Common myeloid progenitor, CD34-positive (primary cell): ENCODE measurements around the gene SPART. TPM values are rescaled to one million over a fixed set of nuclear protein-coding genes. Genes with fewer than 3 reads are reported as not detected.

Source experiments
- CTCF ChIA-PET: fragments of 350-600 bp; sonication (Branson Sonifier 250); formaldehyde crosslinking; loops from one replicate; lab custom pipeline; 2021; ENCODE audit warnings: antibody characterized with exemption; lab: Charles Lee
- POLR2A ChIA-PET: fragments of 350-600 bp; sonication (Branson Sonifier 250); formaldehyde crosslinking; loops from one replicate; lab custom pipeline; 2021; ENCODE audit warnings: antibody characterized with exemption; lab: Charles Lee
- DNase-seq, 3 donors: peaks; one replicate each; pipeline versions ENCODE4 v3.0.0 to v3.0.0-alpha.2; 2013
- H3K27ac ChIP-seq, 2 experiments: 1 replicate in 1 of 2; 2 replicates in 1 of 2; pipeline ENCODE4 v1.7.0; 2013; ENCODE audit warnings: inconsistent platforms in 2 of 2, low read length in 2 of 2, mild to moderate bottlenecking in 2 of 2, low read depth in 1 of 2, moderate library complexity in 1 of 2; ENCODE audit not compliant: severe bottlenecking in 2 of 2, insufficient read depth in 1 of 2, poor library complexity in 1 of 2
- H3K27me3 ChIP-seq, 5 experiments: replicated peaks in 2 of 5; 1 replicate in 3 of 5; 2 replicates in 2 of 5; pipeline versions ENCODE4 v1.6.1 to v1.7.0; 2013; ENCODE audit warnings: low read length in 4 of 5, mild to moderate bottlenecking in 2 of 5, moderate library complexity in 2 of 5, inconsistent platforms in 1 of 5; ENCODE audit not compliant: insufficient read depth in 5 of 5, control insufficient read depth in 4 of 5
- H3K36me3 ChIP-seq, 4 experiments: 1 replicate in 2 of 4; 2 replicates in 2 of 4; pipeline versions ENCODE4 v1.6.1 to v1.7.0; 2013; ENCODE audit warnings: low read length in 3 of 4, control low read depth in 1 of 4, mild to moderate bottlenecking in 1 of 4; ENCODE audit not compliant: control insufficient read depth in 4 of 4, insufficient read depth in 4 of 4
- H3K4me1 ChIP-seq, 4 experiments: 1 replicate in 3 of 4; 2 replicates in 1 of 4; pipeline versions ENCODE4 v1.6.1 to v1.7.1; 2013; ENCODE audit warnings: low read length in 3 of 4, mild to moderate bottlenecking in 3 of 4, control low read depth in 1 of 4, inconsistent platforms in 1 of 4, moderate library complexity in 1 of 4; ENCODE audit not compliant: control insufficient read depth in 4 of 4, insufficient read depth in 4 of 4; ENCODE audit errors: control extremely low read depth in 1 of 4
- H3K4me3 ChIP-seq, 7 experiments: 1 replicate in 4 of 7; 2 replicates in 3 of 7; pipeline versions ENCODE4 v1.5.1 to v1.7.0; 2013; ENCODE audit warnings: mild to moderate bottlenecking in 7 of 7, low read length in 6 of 7, moderate library complexity in 6 of 7, inconsistent platforms in 2 of 7, low read depth in 2 of 7, control low read depth in 1 of 7; ENCODE audit not compliant: insufficient read depth in 4 of 7, control insufficient read depth in 1 of 7; ENCODE audit errors: extremely low read depth in 1 of 7
- H3K9me3 ChIP-seq, 5 experiments: 1 replicate in 4 of 5; 2 replicates in 1 of 5; pipeline versions ENCODE4 v1.6.1 to v1.7.1; 2013; ENCODE audit warnings: low read length in 4 of 5, mild to moderate bottlenecking in 2 of 5, inconsistent platforms in 1 of 5, low read depth in 1 of 5, moderate library complexity in 1 of 5; ENCODE audit not compliant: control insufficient read depth in 4 of 5, insufficient read depth in 2 of 5; ENCODE audit errors: control extremely low read depth in 1 of 5
- WGBS: methylation state at CpG from one replicate; pipeline ENCODE4 v1.1.5; 2013; ENCODE audit not compliant: insufficient coverage; 5-methylcytosine and 5-hydroxymethylcytosine counted together
- polyA plus RNA-seq: library from polyadenylated mRNA; unstranded; fragments of 120-200 nt; gene quantifications from one replicate; pipeline ENCODE4 v1.2.1, GENCODE V29; 2013

Gene SPART, protein sequence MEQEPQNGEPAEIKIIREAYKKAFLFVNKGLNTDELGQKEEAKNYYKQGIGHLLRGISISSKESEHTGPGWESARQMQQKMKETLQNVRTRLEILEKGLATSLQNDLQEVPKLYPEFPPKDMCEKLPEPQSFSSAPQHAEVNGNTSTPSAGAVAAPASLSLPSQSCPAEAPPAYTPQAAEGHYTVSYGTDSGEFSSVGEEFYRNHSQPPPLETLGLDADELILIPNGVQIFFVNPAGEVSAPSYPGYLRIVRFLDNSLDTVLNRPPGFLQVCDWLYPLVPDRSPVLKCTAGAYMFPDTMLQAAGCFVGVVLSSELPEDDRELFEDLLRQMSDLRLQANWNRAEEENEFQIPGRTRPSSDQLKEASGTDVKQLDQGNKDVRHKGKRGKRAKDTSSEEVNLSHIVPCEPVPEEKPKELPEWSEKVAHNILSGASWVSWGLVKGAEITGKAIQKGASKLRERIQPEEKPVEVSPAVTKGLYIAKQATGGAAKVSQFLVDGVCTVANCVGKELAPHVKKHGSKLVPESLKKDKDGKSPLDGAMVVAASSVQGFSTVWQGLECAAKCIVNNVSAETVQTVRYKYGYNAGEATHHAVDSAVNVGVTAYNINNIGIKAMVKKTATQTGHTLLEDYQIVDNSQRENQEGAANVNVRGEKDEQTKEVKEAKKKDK
- polyA plus RNA-seq, result 86.9 TPM

- WGBS, result under 1% methylated on average over 66 of the region's 86 CpGs
- Histone ChIP-seq H3K9me3 (no peaks in the 10 kb centered on the region), H3K4me3 (peak within 1 kb of the TSS; percentile 48 to 93 (median 86)), H3K4me1 (peaks cover 8 to 34% (median 19%) of the 10 kb centered on the region in 4 experiments), H3K27me3 (no peaks in the 10 kb centered on the region), H3K36me3 (peaks cover 0 to 2% (median 0%) of the 10 kb centered on the region in 4 experiments), H3K27ac (peak within 1 kb of the TSS; percentile 98 to 99)
- peak; percentile 91 to 94 (median 92) for DNase-seq
- ChIA-PET CTCF (interaction anchor here (0.6 to 2.9 kb wide), 17 partner anchors 9 to 636 kb away, joined by 3 to 16 read pairs (median 4); no protein-coding TSS in a partner anchor), POLR2A (interaction anchor here (1.0 kb wide), 1 partner anchor 49 kb away, joined by 3 read pairs; no protein-coding TSS in a partner anchor)
These were observed at the start of gene SPART for GRCh38 chr13:36346222-36347083. SPART (minus strand) TSS chr13:36346394; CDS start chr13:36335830, 10,564 bp downstream.

DNA sequence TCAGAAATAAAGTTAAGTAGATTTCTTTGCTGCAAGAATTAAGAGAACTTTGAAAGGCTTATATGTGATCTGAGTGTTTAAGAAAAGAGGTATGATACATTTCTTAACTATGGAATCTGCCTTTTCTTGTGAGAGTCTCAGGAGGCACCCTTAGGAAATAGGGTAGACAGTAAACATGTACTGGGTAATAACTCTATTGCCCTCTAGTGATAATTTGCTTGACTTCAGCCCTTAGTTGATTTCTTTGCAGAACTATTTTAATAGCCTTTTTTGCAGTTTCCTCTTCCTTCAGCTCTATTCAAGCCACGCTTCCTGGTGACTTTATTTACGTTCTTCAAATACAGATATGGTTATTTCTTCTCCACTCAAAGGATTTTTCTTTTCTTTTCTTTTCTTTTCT, 49.1 kb upstream of the SPART start:
- Histone ChIP-seq H3K27me3 (no peaks in the 10 kb centered on the region), H3K36me3 (no peaks in the 10 kb centered on the region), H3K27ac (no peak overlapping the region), H3K9me3 (peaks cover 0 to 3% (median 0%) of the 10 kb centered on the region in 5 experiments), H3K4me3 (peak overlapping the region in 1 of 7 experiments; percentile 23), H3K4me1 (peaks cover 0 to 3% (median 0%) of the 10 kb centered on the region in 4 experiments)
- 0% methylated on average over 2 of the region's 2 CpGs for WGBS
- POLR2A ChIA-PET, result interaction anchor here (0.7 kb wide), 1 partner anchor 48 kb away, joined by 3 read pairs; no protein-coding TSS in a partner anchor
- CTCF ChIA-PET, result interaction anchor here (0.8 to 1.9 kb wide), 11 partner anchors 11 to 588 kb away, joined by 3 to 8 read pairs (median 3); partner anchors contain the start of gene SPART
- peak; percentile 52 to 64 (median 61) for DNase-seq

- 90% methylated on average over 1 of the region's 1 CpG for WGBS
- no peaks in the 10 kb centered on the region for H3K27me3 ChIP-seq
- no peaks in the 10 kb centered on the region for H3K4me1 ChIP-seq
- no peaks in the 10 kb centered on the region for H3K9me3 ChIP-seq
- H3K36me3 ChIP-seq, result no peaks in the 10 kb centered on the region
- H3K4me3 ChIP-seq, result no peak overlapping the region
- no peak for DNase-seq
- POLR2A ChIA-PET, result no interaction called here
- CTCF ChIA-PET, result no interaction called here
- H3K27ac ChIP-seq, result no peak overlapping the region
These were observed 39.3 kb upstream of the SPART start for GRCh38 chr13:36385489-36385888.

- H3K36me3 ChIP-seq, result no peaks in the 10 kb centered on the region
- H3K27me3 ChIP-seq, result no peaks in the 10 kb centered on the region
- no peaks in the 10 kb centered on the region for H3K4me1 ChIP-seq
- H3K4me3 ChIP-seq, result no peak overlapping the region
- POLR2A ChIA-PET, result no interaction called here
- no peak for DNase-seq
- no peak overlapping the region for H3K27ac ChIP-seq
- H3K9me3 ChIP-seq, result no peaks in the 10 kb centered on the region
- 100% methylated on average over 1 of the region's 3 CpGs for WGBS
- CTCF ChIA-PET, result no interaction called here
These were observed 35.8 kb upstream of the SPART start for GRCh38 chr13:36382030-36382429.

- no peak overlapping the region for H3K27ac ChIP-seq
- no peak for DNase-seq
- no peaks in the 10 kb centered on the region for H3K36me3 ChIP-seq
- no peak overlapping the region for H3K4me3 ChIP-seq
- WGBS, result no CpG with 5 or more reads among the region's 1 CpG
- H3K27me3 ChIP-seq, result no peaks in the 10 kb centered on the region
- POLR2A ChIA-PET, result no interaction called here
- H3K9me3 ChIP-seq, result no peaks in the 10 kb centered on the region
- CTCF ChIA-PET, result interaction anchor here (0.6 to 1.3 kb wide), 3 partner anchors 13 to 725 kb away, joined by 3 to 5 read pairs (median 3); no protein-coding TSS in a partner anchor
- H3K4me1 ChIP-seq, result no peaks in the 10 kb centered on the region
These were observed 31.8 kb upstream of the SPART start for GRCh38 chr13:36377826-36378468.

DNA sequence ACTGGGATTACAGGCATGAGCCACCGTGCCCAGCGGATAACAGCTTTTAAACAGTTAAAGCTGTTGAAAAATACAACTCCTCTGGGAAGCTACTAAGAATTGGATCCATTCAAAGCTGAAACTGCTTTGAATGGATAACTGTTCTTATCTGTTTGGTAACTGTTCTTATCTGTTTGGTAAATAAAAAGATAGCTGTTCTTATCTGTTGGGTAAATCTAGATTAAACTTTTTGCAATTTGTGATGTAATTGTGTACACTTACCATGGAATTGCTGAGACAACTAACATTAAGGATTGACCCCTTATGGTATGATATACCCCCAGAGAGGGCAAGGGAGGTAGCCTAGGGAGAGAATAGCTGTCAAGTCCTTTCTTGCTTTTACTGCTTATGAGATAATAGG, 27.9 kb upstream of the SPART start:
- Histone ChIP-seq H3K27me3 (no peaks in the 10 kb centered on the region), H3K4me1 (no peaks in the 10 kb centered on the region), H3K4me3 (no peak overlapping the region), H3K9me3 (peaks cover 0 to 2% (median 0%) of the 10 kb centered on the region in 5 experiments), H3K36me3 (no peaks in the 10 kb centered on the region), H3K27ac (no peak overlapping the region)
- CTCF ChIA-PET, result interaction anchor here (0.9 to 1.7 kb wide), 3 partner anchors 14 to 27 kb away, joined by 3 to 4 read pairs (median 3); no protein-coding TSS in a partner anchor
- no peak for DNase-seq
- 94% methylated on average over 2 of the region's 2 CpGs for WGBS
- POLR2A ChIA-PET, result no interaction called here
